Measurements from ENCODE around the gene SPECC1. TPM values are rescaled to one million over a fixed set of nuclear protein-coding genes. Genes with fewer than 3 reads are reported as not detected.

SPECC1 gene
- total RNA-seq, 1 donor from 2014 or later, result 65.7 TPM

DNA sequence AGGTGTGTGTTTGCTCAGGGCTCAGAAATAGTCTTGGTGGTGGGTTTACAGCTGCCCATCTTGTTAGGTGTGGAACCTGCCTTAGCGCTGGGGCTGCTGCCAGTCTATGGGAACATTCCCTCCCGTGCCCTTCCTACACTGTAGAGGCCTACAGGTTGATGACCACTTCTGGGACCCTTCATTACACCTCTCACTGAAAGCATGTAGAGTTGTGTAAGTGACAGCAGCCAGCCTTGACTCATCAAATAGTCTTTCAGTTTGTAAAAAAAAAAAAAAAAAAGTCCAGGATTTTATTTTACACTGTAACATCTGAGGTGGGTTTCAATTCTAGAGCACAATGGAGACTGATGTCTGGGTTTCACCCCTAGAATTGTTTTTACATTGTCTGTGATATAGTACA is 193.9 kb downstream of the SPECC1 start:
- H3K9me3 Mint-ChIP-seq (ENCODE audit: unreplicated experiment), result no peaks in the 10 kb centered on the region
- peaks cover 16% of the 10 kb centered on the region for H3K36me3 Mint-ChIP-seq (ENCODE audit: low read depth, unreplicated experiment)
- peaks cover 10% of the 10 kb centered on the region for H3K4me1 Mint-ChIP-seq (ENCODE audit: unreplicated experiment)
- H3K4me3 Mint-ChIP-seq (ENCODE audit: unreplicated experiment), result no peak overlapping the region
- no peak for DNase-seq (ENCODE audit: low spot score)
- no peak for TF ChIP-seq CTCF (IDR thresholded peaks at IDR 0.05; ENCODE audit: unreplicated experiment)
- H3K27ac Mint-ChIP-seq (ENCODE audit: unreplicated experiment), result no peak overlapping the region
- H3K27me3 Mint-ChIP-seq (ENCODE audit: unreplicated experiment), result no peaks in the 10 kb centered on the region

DNA sequence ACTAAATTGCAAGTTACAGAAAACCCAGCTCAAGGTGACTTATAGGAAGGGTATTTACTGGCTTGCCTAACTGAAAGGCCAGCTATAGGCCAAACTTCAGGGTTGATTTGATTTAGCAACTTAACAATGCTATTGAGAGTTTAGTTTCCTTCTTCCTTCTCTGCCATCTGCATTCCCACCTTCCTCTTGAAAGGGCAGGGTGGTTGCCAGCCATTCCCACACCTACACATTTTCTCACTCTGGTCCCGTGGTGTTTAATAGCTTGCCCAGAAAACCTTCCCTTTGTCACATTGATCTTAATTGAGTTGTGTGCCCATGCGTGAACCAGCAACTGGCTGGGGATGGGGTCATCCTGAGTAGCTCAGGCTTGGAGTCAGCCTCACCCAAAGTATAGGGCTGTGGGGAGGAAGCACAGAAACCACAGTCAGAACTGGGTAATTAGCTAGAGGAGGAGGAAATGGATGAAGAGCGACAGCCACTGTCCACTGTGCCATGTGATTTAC is 194.7 kb downstream of the SPECC1 start:
- H3K4me1 Mint-ChIP-seq (ENCODE audit: unreplicated experiment), result peaks cover 10% of the 10 kb centered on the region
- no peak for DNase-seq (ENCODE audit: low spot score)

DNA sequence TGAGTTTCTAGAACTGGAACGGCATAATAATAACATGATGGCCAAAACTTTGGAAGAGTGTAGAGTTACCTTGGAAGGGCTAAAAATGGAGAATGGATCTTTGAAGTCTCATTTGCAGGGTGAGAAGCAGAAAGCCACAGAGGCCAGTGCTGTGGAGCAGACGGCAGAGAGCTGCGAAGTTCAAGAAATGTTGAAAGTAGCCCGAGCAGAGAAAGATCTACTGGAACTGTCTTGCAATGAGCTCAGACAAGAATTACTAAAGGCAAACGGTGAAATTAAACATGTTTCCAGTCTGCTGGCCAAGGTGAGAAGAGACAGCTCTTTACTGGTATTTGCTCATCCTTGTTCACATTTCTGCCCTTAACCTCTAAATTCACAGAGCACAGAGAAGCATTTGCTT is 196.4 kb downstream of the SPECC1 start:
- no peaks in the 10 kb centered on the region for H3K9me3 Mint-ChIP-seq (ENCODE audit: unreplicated experiment)
- H3K4me1 Mint-ChIP-seq (ENCODE audit: unreplicated experiment), result peaks cover 10% of the 10 kb centered on the region
- peaks cover 12% of the 10 kb centered on the region for H3K36me3 Mint-ChIP-seq (ENCODE audit: low read depth, unreplicated experiment)
- DNase-seq (ENCODE audit: low spot score), result no peak
- no peaks in the 10 kb centered on the region for H3K27me3 Mint-ChIP-seq (ENCODE audit: unreplicated experiment)
- H3K27ac Mint-ChIP-seq (ENCODE audit: unreplicated experiment), result no peak overlapping the region
- no peak overlapping the region for H3K4me3 Mint-ChIP-seq (ENCODE audit: unreplicated experiment)
- TF ChIP-seq CTCF (IDR thresholded peaks at IDR 0.05; ENCODE audit: unreplicated experiment), result no peak

More for the DNA sequence above, 194.7 kb downstream of the SPECC1 start:
- TF ChIP-seq CTCF (IDR thresholded peaks at IDR 0.05; ENCODE audit: unreplicated experiment), result no peak
- H3K27me3 Mint-ChIP-seq (ENCODE audit: unreplicated experiment), result no peaks in the 10 kb centered on the region
- no peaks in the 10 kb centered on the region for H3K9me3 Mint-ChIP-seq (ENCODE audit: unreplicated experiment)
- peaks cover 12% of the 10 kb centered on the region for H3K36me3 Mint-ChIP-seq (ENCODE audit: low read depth, unreplicated experiment)
- peak overlapping the region; percentile 11 for H3K27ac Mint-ChIP-seq (ENCODE audit: unreplicated experiment)
- no peak overlapping the region for H3K4me3 Mint-ChIP-seq (ENCODE audit: unreplicated experiment)

- no peaks in the 10 kb centered on the region for H3K27me3 Mint-ChIP-seq (ENCODE audit: unreplicated experiment)
- H3K27ac Mint-ChIP-seq (ENCODE audit: unreplicated experiment), result no peak overlapping the region
- H3K9me3 Mint-ChIP-seq (ENCODE audit: unreplicated experiment), result no peaks in the 10 kb centered on the region
- H3K36me3 Mint-ChIP-seq (ENCODE audit: low read depth, unreplicated experiment), result peaks cover 12% of the 10 kb centered on the region
- TF ChIP-seq CTCF (IDR thresholded peaks at IDR 0.05; ENCODE audit: unreplicated experiment), result no peak
- peaks cover 10% of the 10 kb centered on the region for H3K4me1 Mint-ChIP-seq (ENCODE audit: unreplicated experiment)
- no peak overlapping the region for H3K4me3 Mint-ChIP-seq (ENCODE audit: unreplicated experiment)
- DNase-seq (ENCODE audit: low spot score), result no peak
These were observed 196.9 kb downstream of the SPECC1 start for GRCh38 chr17:20206068-20206467.

GRCh38 chr17:20206591-20206990 is 197.4 kb downstream of the SPECC1 start:
- no peak for DNase-seq (ENCODE audit: low spot score)
- Mint-ChIP-seq H3K4me3 (ENCODE audit: unreplicated experiment) (no peak overlapping the region), H3K36me3 (ENCODE audit: low read depth, unreplicated experiment) (peaks cover 12% of the 10 kb centered on the region), H3K9me3 (ENCODE audit: unreplicated experiment) (no peaks in the 10 kb centered on the region), H3K27ac (ENCODE audit: unreplicated experiment) (no peak overlapping the region), H3K27me3 (ENCODE audit: unreplicated experiment) (no peaks in the 10 kb centered on the region), H3K4me1 (ENCODE audit: unreplicated experiment) (peaks cover 10% of the 10 kb centered on the region)
- no peak for TF ChIP-seq CTCF (IDR thresholded peaks at IDR 0.05; ENCODE audit: unreplicated experiment)

All from endothelial cell (in vitro differentiated cells).